CD14-positive monocyte (primary cell): ENCODE results near the gene STRAP. TPM values are rescaled to one million over a fixed set of nuclear protein-coding genes. Genes with fewer than 3 reads are reported as not detected.

Experiments used
- DNase-seq, 3 donors: peaks; one replicate each; pipeline ENCODE4 v3.0.0-alpha.2; 2011 to 2022
- H2AFZ ChIP-seq: 2 replicates; pipeline ENCODE4 v1.6.0; 2012; ENCODE audit warnings: mild to moderate bottlenecking, low read depth, low read length, inconsistent platforms; ENCODE audit not compliant: insufficient read depth, poor library complexity, severe bottlenecking
- H3K27ac ChIP-seq, 2 donors: 1 replicate in 1 of 2; 2 replicates in 1 of 2; pipeline ENCODE4 v1.5.1; 2012 to 2013; ENCODE audit warnings: low read length in 2 of 2, control low read depth in 1 of 2, inconsistent platforms in 1 of 2, low read depth in 1 of 2, mild to moderate bottlenecking in 1 of 2
- H3K27me3 ChIP-seq, 2 donors: one replicate each; pipeline versions ENCODE4 v1.6.0 to v1.6.1; 2011 to 2013; ENCODE audit warnings: low read length in 2 of 2; ENCODE audit not compliant: control insufficient read depth in 2 of 2, insufficient read depth in 2 of 2
- H3K36me3 ChIP-seq, 2 donors: replicated peaks in 1 of 2; 1 replicate in 1 of 2; 2 replicates in 1 of 2; pipeline versions ENCODE4 v1.5.1 to v1.6.1; 2012 to 2013; ENCODE audit warnings: low read length in 2 of 2, control low read depth in 1 of 2, inconsistent platforms in 1 of 2, mild to moderate bottlenecking in 1 of 2; ENCODE audit not compliant: insufficient read depth in 2 of 2, control insufficient read depth in 1 of 2
- H3K4me1 ChIP-seq, 2 donors: 1 replicate in 1 of 2; 2 replicates in 1 of 2; pipeline versions ENCODE4 v1.5.1 to v1.6.1; 2012 to 2013; ENCODE audit warnings: low read length in 2 of 2, control low read depth in 1 of 2, inconsistent platforms in 1 of 2, mild to moderate bottlenecking in 1 of 2, moderate library complexity in 1 of 2; ENCODE audit not compliant: insufficient read depth in 2 of 2, control insufficient read depth in 1 of 2
- H3K4me2 ChIP-seq: replicated peaks from 2 replicates; pipeline ENCODE3; 2012; ENCODE audit warnings: low read length, moderate library complexity, mild to moderate bottlenecking; ENCODE audit not compliant: poor library complexity, severe bottlenecking; ENCODE audit errors: extremely low read depth
- H3K4me3 ChIP-seq, 3 experiments: fragments of 200-600 bp in 1 of 3; sonication (generic) in 1 of 3; replicated peaks in 1 of 3; 1 replicate in 2 of 3; 2 replicates in 1 of 3; pipeline ENCODE4 v1.5.1; 2011 to 2013; ENCODE audit warnings: low read length in 3 of 3, mild to moderate bottlenecking in 3 of 3, control low read depth in 2 of 3, low read depth in 2 of 3, inconsistent platforms in 1 of 3, moderate library complexity in 1 of 3
- H3K79me2 ChIP-seq: 2 replicates; pipeline ENCODE4 v1.6.0; 2012; ENCODE audit warnings: mild to moderate bottlenecking, control low read depth, inconsistent platforms, low read length, moderate library complexity; ENCODE audit not compliant: insufficient read depth
- H3K9ac ChIP-seq: 2 replicates; pipeline ENCODE4 v1.6.0; 2017; ENCODE audit warnings: low read length, mild to moderate bottlenecking; ENCODE audit not compliant: insufficient read depth, poor library complexity, severe bottlenecking
- H3K9me3 ChIP-seq, 2 donors: replicated peaks in 1 of 2; 1 replicate in 1 of 2; 2 replicates in 1 of 2; pipeline versions ENCODE4 v1.5.1 to v1.6.1; 2012 to 2013; ENCODE audit warnings: low read length in 2 of 2, control low read depth in 1 of 2; ENCODE audit not compliant: control insufficient read depth in 1 of 2, insufficient read depth in 1 of 2
- H4K20me1 ChIP-seq: 2 replicates; pipeline ENCODE4 v1.6.0; 2012; ENCODE audit warnings: mild to moderate bottlenecking, low read length, control low read depth, moderate library complexity; ENCODE audit not compliant: insufficient read depth
- H3K27ac Mint-ChIP-seq, 7 donors: one replicate each; pipeline ENCODE4 v1.8.0; 2020; ENCODE audit warnings: mild to moderate bottlenecking in 7 of 7, mixed read lengths in 7 of 7, moderate library complexity in 6 of 7, inconsistent platforms in 2 of 7
- H3K27me3 Mint-ChIP-seq, 3 donors: one replicate each; pipeline ENCODE4 v1.8.0; 2021 to 2022; ENCODE audit warnings: low read depth in 3 of 3, mild to moderate bottlenecking in 3 of 3, mixed read lengths in 3 of 3, moderate library complexity in 3 of 3, inconsistent platforms in 1 of 3
- H3K36me3 Mint-ChIP-seq, 2 donors: one replicate each; pipeline ENCODE4 v1.8.0; 2020; ENCODE audit warnings: mixed read lengths in 2 of 2, inconsistent platforms in 1 of 2, mild to moderate bottlenecking in 1 of 2
- H3K4me1 Mint-ChIP-seq: one replicate; pipeline ENCODE4 v1.8.0; 2020; ENCODE audit warnings: mild to moderate bottlenecking, mixed read lengths
- H3K4me3 Mint-ChIP-seq, 2 donors: one replicate each; pipeline ENCODE4 v1.8.0; 2020; ENCODE audit warnings: mild to moderate bottlenecking in 2 of 2, mixed read lengths in 2 of 2, moderate library complexity in 1 of 2
- H3K9me3 Mint-ChIP-seq, 7 donors: one replicate each; pipeline ENCODE4 v1.8.0; 2020 to 2022; ENCODE audit warnings: mixed read lengths in 7 of 7, mild to moderate bottlenecking in 6 of 7, moderate library complexity in 6 of 7, inconsistent platforms in 2 of 7
- WGBS: methylation state at CpG from one replicate; pipeline ENCODE4 v1.1.5; 2013; ENCODE audit warnings: missing lambda C conversion rate; ENCODE audit not compliant: insufficient coverage; 5-methylcytosine and 5-hydroxymethylcytosine counted together
- intact Hi-C, 2 donors: fragments of 100-400 bp; cut with micrococcal nuclease; formaldehyde crosslinking; loops; one replicate each; pipeline versions ENCODE4 v1.15.0 to v1.15.1; 2023
- polyA plus RNA-seq, 3 donors: library from polyadenylated mRNA; depleted of rRNA in 1 of 3; unstranded in 2 of 3; stranded (reverse) in 1 of 3; fragments of 300-500 nt in 2 of 3; fragments of >200 nt in 1 of 3; fragmentation: Illumina TruSeq in 2 of 3; gene quantifications; 1 replicate in 2 of 3; 2 replicates in 1 of 3; pipeline ENCODE4 v1.2.3, GENCODE V29; 2012 to 2021
- TF ChIP-seq, protein P1 (sequence below): fragments of 200-600 bp; IDR thresholded peaks from one replicate; pipeline ENCODE4 v1.8.0; 2022; ENCODE audit warnings: antibody characterized with exemption, mild to moderate bottlenecking

Gene STRAP
- polyA plus RNA-seq, 3 donors: 53.7 to 111 (median 98.2) TPM

DNA sequence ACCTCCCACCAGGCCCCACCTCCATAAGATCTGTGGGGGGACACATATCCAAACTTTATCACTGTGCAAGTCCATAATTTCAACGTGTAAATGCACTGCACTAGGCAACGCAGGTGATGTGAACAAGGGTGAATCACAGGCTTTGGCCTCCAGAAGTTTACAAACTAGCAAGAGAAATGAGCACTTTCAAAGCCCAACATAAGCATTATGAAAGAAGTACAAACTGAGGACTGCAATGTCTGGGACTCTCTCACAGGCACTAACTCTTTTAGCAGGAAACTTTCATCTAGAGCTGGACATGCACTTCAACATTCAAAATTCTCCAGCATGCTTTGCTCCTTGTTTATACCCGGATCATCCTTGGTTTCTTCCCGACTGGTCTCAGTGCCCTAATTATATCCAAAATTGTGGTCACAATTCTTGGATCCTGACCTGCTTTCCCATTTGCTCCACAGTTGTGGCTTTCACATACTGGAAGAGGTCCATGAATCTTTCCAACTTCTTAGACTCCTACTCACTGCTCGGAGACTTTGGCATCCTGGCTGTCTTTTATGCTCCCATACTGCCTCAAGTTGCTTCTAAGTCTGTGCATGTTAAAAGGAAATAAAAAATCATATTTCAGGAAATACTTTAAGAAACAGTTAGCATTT, 44.9 kb upstream of the STRAP start:
- Mint-ChIP-seq H3K4me3 (no peak overlapping the region), H3K9me3 (peaks cover 0 to 5% (median 0%) of the 10 kb centered on the region in 7 donors), H3K27me3 (peaks cover 0 to 1% (median 1%) of the 10 kb centered on the region in 3 donors), H3K27ac (no peak overlapping the region), H3K4me1 (no peaks in the 10 kb centered on the region), H3K36me3 (no peaks in the 10 kb centered on the region)
- Histone ChIP-seq H3K79me2 (no peaks in the 10 kb centered on the region), H3K4me1 (no peaks in the 10 kb centered on the region), H3K27ac (no peak overlapping the region), H3K36me3 (no peaks in the 10 kb centered on the region), H4K20me1 (no peaks in the 10 kb centered on the region), H3K27me3 (no peaks in the 10 kb centered on the region), H3K4me3 (no peak overlapping the region), H3K9me3 (no peaks in the 10 kb centered on the region), H2AFZ (no peak overlapping the region), H3K4me2 (no peak overlapping the region), H3K9ac (no peak overlapping the region)
- DNase-seq: no peak
- intact Hi-C loops: no loop called here
- 100% methylated on average over 2 of the region's 5 CpGs for WGBS
- TF ChIP-seq, protein P1, sequence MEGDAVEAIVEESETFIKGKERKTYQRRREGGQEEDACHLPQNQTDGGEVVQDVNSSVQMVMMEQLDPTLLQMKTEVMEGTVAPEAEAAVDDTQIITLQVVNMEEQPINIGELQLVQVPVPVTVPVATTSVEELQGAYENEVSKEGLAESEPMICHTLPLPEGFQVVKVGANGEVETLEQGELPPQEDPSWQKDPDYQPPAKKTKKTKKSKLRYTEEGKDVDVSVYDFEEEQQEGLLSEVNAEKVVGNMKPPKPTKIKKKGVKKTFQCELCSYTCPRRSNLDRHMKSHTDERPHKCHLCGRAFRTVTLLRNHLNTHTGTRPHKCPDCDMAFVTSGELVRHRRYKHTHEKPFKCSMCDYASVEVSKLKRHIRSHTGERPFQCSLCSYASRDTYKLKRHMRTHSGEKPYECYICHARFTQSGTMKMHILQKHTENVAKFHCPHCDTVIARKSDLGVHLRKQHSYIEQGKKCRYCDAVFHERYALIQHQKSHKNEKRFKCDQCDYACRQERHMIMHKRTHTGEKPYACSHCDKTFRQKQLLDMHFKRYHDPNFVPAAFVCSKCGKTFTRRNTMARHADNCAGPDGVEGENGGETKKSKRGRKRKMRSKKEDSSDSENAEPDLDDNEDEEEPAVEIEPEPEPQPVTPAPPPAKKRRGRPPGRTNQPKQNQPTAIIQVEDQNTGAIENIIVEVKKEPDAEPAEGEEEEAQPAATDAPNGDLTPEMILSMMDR: no peak

DNA sequence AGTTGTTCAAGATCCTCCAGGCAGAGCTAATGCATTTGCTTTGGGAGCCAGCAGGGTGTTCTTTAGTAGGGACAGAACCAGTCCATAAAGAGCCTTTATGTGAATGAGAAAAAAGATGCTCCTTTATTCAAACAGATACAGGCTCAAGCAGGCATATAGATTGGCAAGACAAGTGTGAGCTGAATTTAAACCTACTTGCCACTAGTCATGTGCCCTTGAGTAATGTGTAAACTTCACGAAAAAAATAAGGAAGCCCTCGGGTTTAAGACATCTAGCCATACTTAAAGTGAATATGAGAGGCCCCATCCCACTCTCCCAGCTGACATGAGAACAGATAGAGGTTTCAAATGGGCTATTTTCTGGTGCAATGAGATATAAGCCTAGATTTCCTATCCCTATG, 43.1 kb upstream of the STRAP start:
- H3K4me1 Mint-ChIP-seq: no peaks in the 10 kb centered on the region
- H3K4me3 ChIP-seq: no peak overlapping the region
- WGBS: no CpG with 5 or more reads among the region's 2 CpGs
- H3K27me3 Mint-ChIP-seq: peaks cover 0 to 1% (median 1%) of the 10 kb centered on the region in 3 donors
- no peaks in the 10 kb centered on the region for H3K4me1 ChIP-seq
- no peak overlapping the region for H3K9ac ChIP-seq
- H2AFZ ChIP-seq: no peak overlapping the region
- no peak overlapping the region for H3K4me2 ChIP-seq
- TF ChIP-seq, protein P1: no peak
- H3K36me3 ChIP-seq: no peaks in the 10 kb centered on the region
- H3K4me3 Mint-ChIP-seq: no peak overlapping the region
- DNase-seq: no peak
- no peak overlapping the region for H3K27ac Mint-ChIP-seq
- H3K27me3 ChIP-seq: no peaks in the 10 kb centered on the region
- H4K20me1 ChIP-seq: no peaks in the 10 kb centered on the region
- peaks cover 0 to 5% (median 0%) of the 10 kb centered on the region in 7 donors for H3K9me3 Mint-ChIP-seq
- intact Hi-C loops: no loop called here
- no peaks in the 10 kb centered on the region for H3K79me2 ChIP-seq
- H3K36me3 Mint-ChIP-seq: no peaks in the 10 kb centered on the region
- H3K9me3 ChIP-seq: no peaks in the 10 kb centered on the region
- no peak overlapping the region for H3K27ac ChIP-seq
